Tibial nerve (tissue), 3 donors: ENCODE measurements around the gene E2F4.

Experiments
- CTCF ChIP-seq, 5 experiments: fragments of 200-600 bp in 3 of 5; fragments of 450-650 bp in 2 of 5; sonication (generic) in 3 of 5; IDR thresholded peaks; one replicate each; pipeline ENCODE4 v1.5.1; 2016 to 2019; ENCODE audit warnings: antibody characterized with exemption in 5 of 5, mild to moderate bottlenecking in 3 of 5, moderate library complexity in 2 of 5
- POLR2A ChIP-seq, 2 donors: fragments of 450-650 bp; IDR thresholded peaks; one replicate each; pipeline ENCODE4 v1.6.1; 2017; ENCODE audit warnings: antibody characterized with exemption in 2 of 2, mild to moderate bottlenecking in 2 of 2, moderate library complexity in 2 of 2

GRCh38 chr16:67181346-67181745 lies 10.6 kb upstream of the E2F4 start:
- no peak for TF ChIP-seq CTCF (IDR thresholded peaks at IDR 0.05)
- no peak for TF ChIP-seq POLR2A (IDR thresholded peaks at IDR 0.05)
